ENCODE measurements around the gene LILRA1. TPM values are rescaled to one million over a fixed set of nuclear protein-coding genes. Genes with fewer than 3 reads are reported as not detected.

Gene LILRA1
- polyA plus RNA-seq, 3 donors: 88.5 to 151 (median 141) TPM

DNA sequence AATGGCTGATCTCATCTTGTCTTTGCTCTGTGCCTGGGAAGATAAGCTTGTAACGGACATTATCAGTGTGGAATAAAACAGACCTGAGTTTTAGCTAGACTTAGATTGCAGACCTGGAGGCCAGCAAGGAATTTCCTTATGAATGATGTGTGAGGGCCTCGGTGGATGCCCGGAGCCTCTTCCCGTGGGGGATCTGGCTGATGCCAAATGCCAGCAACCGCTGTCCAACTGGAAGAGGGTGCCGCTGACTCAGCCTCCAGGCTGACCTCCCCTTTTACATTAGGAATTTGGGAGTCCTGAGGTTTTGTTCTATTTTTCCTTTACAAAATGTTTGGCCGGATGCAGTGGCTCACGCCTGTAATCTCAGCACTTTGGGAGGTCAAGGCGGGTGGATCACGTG, 39.4 kb upstream of the LILRA1 start:
- Histone ChIP-seq H3K27ac (ENCODE audit: low read depth in 1 of 2, low read length in 2 of 2) (no peak overlapping the region), H3K79me2 (ENCODE audit: insufficient read depth, low read length) (no peaks in the 10 kb centered on the region), H3K9ac (ENCODE audit: insufficient read depth, low read length, poor library complexity, severe bottlenecking) (no peak overlapping the region), H4K20me1 (ENCODE audit: insufficient read depth, low read length) (no peaks in the 10 kb centered on the region), H3K9me3 (replicated peaks in 1 of 2; ENCODE audit: control insufficient read depth in 1 of 2, insufficient read depth in 1 of 2, low read length in 2 of 2) (no peaks in the 10 kb centered on the region), H3K27me3 (ENCODE audit: control insufficient read depth in 2 of 2, insufficient read depth in 2 of 2, low read length in 2 of 2) (no peaks in the 10 kb centered on the region), H3K36me3 (replicated peaks in 1 of 2; ENCODE audit: control insufficient read depth in 1 of 2, insufficient read depth in 2 of 2, low read length in 2 of 2) (no peaks in the 10 kb centered on the region), H3K4me3 (replicated peaks in 1 of 3; ENCODE audit: low read depth in 2 of 3, low read length in 3 of 3) (no peak overlapping the region), H2AFZ (ENCODE audit: insufficient read depth, low read depth, low read length, poor library complexity, severe bottlenecking) (no peak overlapping the region), H3K4me1 (ENCODE audit: control insufficient read depth in 1 of 2, insufficient read depth in 2 of 2, low read length in 2 of 2) (peaks cover 12% of the 10 kb centered on the region in 2 donors), H3K4me2 (replicated peaks; ENCODE audit: extremely low read depth, low read length, poor library complexity, severe bottlenecking) (no peak overlapping the region)
- no peak for DNase-seq
- no peaks in the 10 kb centered on the region for H3K9me3 Mint-ChIP-seq
- intact Hi-C loops (cut with micrococcal nuclease): no loop called here
- WGBS (ENCODE audit: insufficient coverage): 90% methylated on average over 2 of the region's 10 CpGs
- no peaks in the 10 kb centered on the region for H3K36me3 Mint-ChIP-seq
- H3K4me3 Mint-ChIP-seq: no peak overlapping the region
- peaks cover 15 to 19% (median 16%) of the 10 kb centered on the region in 3 donors for H3K27me3 Mint-ChIP-seq (ENCODE audit: low read depth in 3 of 3)
- peaks cover 12% of the 10 kb centered on the region for H3K4me1 Mint-ChIP-seq
- H3K27ac Mint-ChIP-seq: no peak overlapping the region
- TF ChIP-seq, protein P1, sequence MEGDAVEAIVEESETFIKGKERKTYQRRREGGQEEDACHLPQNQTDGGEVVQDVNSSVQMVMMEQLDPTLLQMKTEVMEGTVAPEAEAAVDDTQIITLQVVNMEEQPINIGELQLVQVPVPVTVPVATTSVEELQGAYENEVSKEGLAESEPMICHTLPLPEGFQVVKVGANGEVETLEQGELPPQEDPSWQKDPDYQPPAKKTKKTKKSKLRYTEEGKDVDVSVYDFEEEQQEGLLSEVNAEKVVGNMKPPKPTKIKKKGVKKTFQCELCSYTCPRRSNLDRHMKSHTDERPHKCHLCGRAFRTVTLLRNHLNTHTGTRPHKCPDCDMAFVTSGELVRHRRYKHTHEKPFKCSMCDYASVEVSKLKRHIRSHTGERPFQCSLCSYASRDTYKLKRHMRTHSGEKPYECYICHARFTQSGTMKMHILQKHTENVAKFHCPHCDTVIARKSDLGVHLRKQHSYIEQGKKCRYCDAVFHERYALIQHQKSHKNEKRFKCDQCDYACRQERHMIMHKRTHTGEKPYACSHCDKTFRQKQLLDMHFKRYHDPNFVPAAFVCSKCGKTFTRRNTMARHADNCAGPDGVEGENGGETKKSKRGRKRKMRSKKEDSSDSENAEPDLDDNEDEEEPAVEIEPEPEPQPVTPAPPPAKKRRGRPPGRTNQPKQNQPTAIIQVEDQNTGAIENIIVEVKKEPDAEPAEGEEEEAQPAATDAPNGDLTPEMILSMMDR (IDR thresholded peaks at IDR 0.05): no peak

DNA sequence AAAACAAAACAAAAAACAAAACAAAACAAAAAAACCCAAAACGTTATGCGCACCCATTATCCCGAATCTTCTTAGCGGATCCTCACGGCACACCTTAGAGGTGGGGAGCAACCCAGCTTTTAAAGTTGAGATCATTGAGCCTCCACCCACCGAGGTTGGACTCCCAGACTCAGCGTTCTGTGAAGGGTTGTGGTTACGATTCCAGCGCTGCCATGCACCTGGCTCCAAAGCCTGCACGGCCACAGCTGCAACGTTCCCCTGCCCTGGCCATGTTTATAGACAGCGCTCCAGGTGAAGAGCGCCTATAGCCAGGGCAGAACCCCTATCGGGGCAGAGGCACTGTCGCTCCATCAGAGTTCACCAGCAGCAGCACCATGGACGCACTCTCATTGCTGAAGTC, 38.5 kb upstream of the LILRA1 start:
- Mint-ChIP-seq H3K27me3 (ENCODE audit: low read depth in 3 of 3) (peaks cover 8 to 15% (median 14%) of the 10 kb centered on the region in 3 donors), H3K36me3 (no peaks in the 10 kb centered on the region), H3K4me1 (peaks cover 12% of the 10 kb centered on the region), H3K27ac (no peak overlapping the region), H3K4me3 (no peak overlapping the region), H3K9me3 (no peaks in the 10 kb centered on the region)
- no peaks in the 10 kb centered on the region for H3K27me3 ChIP-seq (ENCODE audit: control insufficient read depth in 2 of 2, insufficient read depth in 2 of 2, low read length in 2 of 2)
- H3K4me3 ChIP-seq (replicated peaks in 1 of 3; ENCODE audit: low read depth in 2 of 3, low read length in 3 of 3): no peak overlapping the region
- H3K4me2 ChIP-seq (replicated peaks; ENCODE audit: extremely low read depth, low read length, poor library complexity, severe bottlenecking): no peak overlapping the region
- H3K9ac ChIP-seq (ENCODE audit: insufficient read depth, low read length, poor library complexity, severe bottlenecking): no peak overlapping the region
- no peak overlapping the region for H2AFZ ChIP-seq (ENCODE audit: insufficient read depth, low read depth, low read length, poor library complexity, severe bottlenecking)
- intact Hi-C loops (cut with micrococcal nuclease): no loop called here
- H3K79me2 ChIP-seq (ENCODE audit: insufficient read depth, low read length): no peaks in the 10 kb centered on the region
- H4K20me1 ChIP-seq (ENCODE audit: insufficient read depth, low read length): no peaks in the 10 kb centered on the region
- no peaks in the 10 kb centered on the region for H3K9me3 ChIP-seq (replicated peaks in 1 of 2; ENCODE audit: control insufficient read depth in 1 of 2, insufficient read depth in 1 of 2, low read length in 2 of 2)
- WGBS (ENCODE audit: insufficient coverage): 92% methylated on average over 12 of the region's 16 CpGs
- H3K4me1 ChIP-seq (ENCODE audit: control insufficient read depth in 1 of 2, insufficient read depth in 2 of 2, low read length in 2 of 2): peaks cover 12% of the 10 kb centered on the region in 2 donors
- no peak for DNase-seq
- no peak overlapping the region for H3K27ac ChIP-seq (ENCODE audit: low read depth in 1 of 2, low read length in 2 of 2)
- TF ChIP-seq, protein P1 (IDR thresholded peaks at IDR 0.05): no peak
- no peaks in the 10 kb centered on the region for H3K36me3 ChIP-seq (replicated peaks in 1 of 2; ENCODE audit: control insufficient read depth in 1 of 2, insufficient read depth in 2 of 2, low read length in 2 of 2)

All from CD14-positive monocyte (primary cell).